Body of pancreas (tissue), 4 donors: ENCODE results near the gene FOXP1.

Source experiments
- CTCF ChIP-seq, 7 experiments: fragments of 450-650 bp in 4 of 7; fragments of 200-600 bp in 3 of 7; sonication (generic) in 3 of 7; IDR thresholded peaks; one replicate each; pipeline ENCODE4 v1.5.1; 2016 to 2019; ENCODE audit warnings: antibody characterized with exemption in 7 of 7
- POLR2A ChIP-seq, 3 donors: fragments of 450-650 bp; IDR thresholded peaks; one replicate each; pipeline ENCODE4 v1.6.1; 2016; ENCODE audit warnings: antibody characterized with exemption in 3 of 3, mild to moderate bottlenecking in 2 of 3

GRCh38 chr3:71315431-71315830, 268.1 kb downstream of the FOXP1 start:
- TF ChIP-seq CTCF (IDR thresholded peaks at IDR 0.05), result no peak
- no peak for TF ChIP-seq POLR2A (IDR thresholded peaks at IDR 0.05)
